Measurements from ENCODE around the gene KIFC3. TPM values are rescaled to one million over a fixed set of nuclear protein-coding genes. Genes with fewer than 3 reads are reported as not detected.
"Not testable (repeated sequence)": the region's sequence is repeated elsewhere in the genome, so short reads cannot be mapped to it uniquely, and the experiment has no call there.

KIFC3 gene
- total RNA-seq, 2 experiments from 2014 or later: 0.47 TPM; not detected in 1

DNA sequence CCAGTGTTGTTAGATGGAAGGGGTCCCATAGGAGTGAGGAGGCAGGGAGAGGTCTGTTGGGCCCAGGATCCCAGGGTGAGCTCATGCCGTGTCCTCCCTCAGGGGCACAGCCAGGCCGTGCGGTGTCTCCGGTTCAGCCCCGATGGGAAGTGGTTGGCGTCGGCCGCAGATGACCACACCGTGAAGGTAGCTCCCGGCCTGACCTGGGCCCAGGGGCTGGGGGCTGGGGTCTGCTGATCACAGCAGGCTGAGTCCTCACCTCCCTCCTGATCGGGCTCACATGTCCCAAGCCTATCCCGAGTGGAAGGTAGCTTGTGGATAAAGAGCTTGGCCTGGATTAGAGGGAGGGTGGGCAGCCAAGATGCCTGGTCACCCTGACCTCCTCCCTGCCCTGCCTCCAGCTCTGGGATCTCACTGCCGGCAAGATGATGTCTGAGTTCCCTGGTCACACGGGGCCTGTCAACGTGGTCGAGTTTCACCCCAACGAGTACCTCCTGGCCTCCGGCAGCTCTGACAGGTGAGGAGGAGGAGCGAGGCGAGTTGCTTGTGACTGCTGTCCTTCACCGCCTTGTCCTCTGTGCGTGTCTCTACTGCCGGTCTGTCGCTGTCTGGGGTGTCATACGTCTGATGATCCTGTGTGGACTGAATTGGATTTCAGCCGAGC, 50.6 kb downstream of the KIFC3 start:
- Mint-ChIP-seq H3K4me3 (no peak overlapping the region), H3K9me3 (ENCODE audit: low read depth) (no peaks in the 10 kb centered on the region), H3K36me3 (no peaks in the 10 kb centered on the region), H3K4me1 (peaks cover 7% of the 10 kb centered on the region), H3K27ac (no peak overlapping the region), H3K27me3 (no peaks in the 10 kb centered on the region)
- CTCF ChIA-PET: no interaction called here
- ATAC-seq: no peak
- no peak for DNase-seq

DNA sequence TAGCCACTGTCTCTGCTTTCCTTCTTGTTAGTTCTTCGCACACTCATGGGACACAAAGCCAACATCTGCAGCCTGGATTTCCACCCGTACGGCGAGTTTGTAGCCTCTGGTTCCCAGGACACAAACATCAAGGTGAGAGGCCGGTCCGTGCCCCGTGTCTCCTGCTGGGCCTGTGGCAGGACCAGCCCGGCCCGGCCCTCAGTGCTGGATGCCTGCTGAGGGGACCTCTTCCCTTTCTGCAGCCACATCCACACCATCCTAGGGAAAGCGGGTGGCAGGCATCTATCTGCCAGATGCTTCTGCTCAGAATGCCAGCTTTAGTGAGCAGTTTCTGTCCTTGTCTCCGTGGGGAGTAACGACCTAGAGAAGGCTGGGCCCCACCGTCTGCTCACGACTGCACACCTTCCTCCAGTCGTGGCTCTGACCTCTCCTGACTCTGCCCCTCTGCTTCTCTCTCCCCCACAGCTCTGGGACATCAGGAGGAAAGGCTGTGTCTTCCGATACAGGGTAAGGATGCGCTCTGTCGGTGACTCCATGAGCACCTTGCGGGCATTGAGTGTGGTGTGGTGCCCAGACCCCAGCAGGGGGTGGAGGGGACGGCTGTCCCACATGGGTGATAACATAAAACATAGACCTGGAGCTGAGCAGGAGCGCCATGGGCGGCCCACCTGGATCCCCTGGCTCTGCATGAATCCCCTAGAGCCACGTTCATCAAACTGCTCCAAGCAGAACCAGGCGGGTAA, 51.3 kb downstream of the KIFC3 start:
- no peak for DNase-seq
- no peak for ATAC-seq
- Mint-ChIP-seq H3K4me1 (peaks cover 7% of the 10 kb centered on the region), H3K27me3 (no peaks in the 10 kb centered on the region), H3K4me3 (no peak overlapping the region), H3K36me3 (no peaks in the 10 kb centered on the region), H3K27ac (no peak overlapping the region), H3K9me3 (ENCODE audit: low read depth) (no peaks in the 10 kb centered on the region)
- CTCF ChIA-PET: interaction anchor here (1.0 kb wide), 1 partner anchor 249 kb away, joined by 3 read pairs; no protein-coding TSS in a partner anchor

DNA sequence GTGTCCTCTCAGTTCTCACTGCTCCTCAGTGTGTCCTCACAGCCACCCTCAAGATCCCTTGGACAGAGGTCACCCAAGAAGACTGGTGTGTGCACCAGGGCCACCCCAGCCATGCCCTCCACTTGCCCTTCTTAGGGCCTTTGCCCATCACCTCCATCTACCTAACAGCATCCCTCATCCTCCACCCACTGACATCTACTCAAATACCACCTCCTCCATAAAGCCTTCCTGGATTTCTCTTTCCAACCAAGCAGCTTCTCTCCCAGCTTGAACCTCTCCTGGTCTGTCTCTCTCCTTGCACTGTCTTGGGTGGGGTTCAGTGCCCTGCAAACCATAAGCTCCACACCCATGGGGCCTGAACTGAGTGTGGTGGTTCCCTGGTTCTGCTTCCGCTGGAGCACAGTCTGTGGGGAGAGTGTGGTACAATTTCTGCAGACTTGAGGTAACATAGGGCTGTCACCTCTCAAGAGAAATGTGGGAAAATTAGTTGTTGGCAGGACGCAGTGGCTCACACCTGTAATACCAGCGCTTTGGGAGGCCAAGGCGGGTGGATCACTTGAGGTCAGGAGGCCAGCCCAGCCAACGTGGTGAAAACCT, 52.3 kb downstream of the KIFC3 start:
- H3K27me3 Mint-ChIP-seq: no peaks in the 10 kb centered on the region
- no peaks in the 10 kb centered on the region for H3K9me3 Mint-ChIP-seq (ENCODE audit: low read depth)
- ATAC-seq (no peak), DNase-seq (no peak)
- no peak overlapping the region for H3K4me3 Mint-ChIP-seq
- no peak overlapping the region for H3K27ac Mint-ChIP-seq
- H3K4me1 Mint-ChIP-seq: peaks cover 7% of the 10 kb centered on the region
- CTCF ChIA-PET: interaction anchor here (1.0 kb wide), 1 partner anchor 250 kb away, joined by 3 read pairs; no protein-coding TSS in a partner anchor
- no peaks in the 10 kb centered on the region for H3K36me3 Mint-ChIP-seq

DNA sequence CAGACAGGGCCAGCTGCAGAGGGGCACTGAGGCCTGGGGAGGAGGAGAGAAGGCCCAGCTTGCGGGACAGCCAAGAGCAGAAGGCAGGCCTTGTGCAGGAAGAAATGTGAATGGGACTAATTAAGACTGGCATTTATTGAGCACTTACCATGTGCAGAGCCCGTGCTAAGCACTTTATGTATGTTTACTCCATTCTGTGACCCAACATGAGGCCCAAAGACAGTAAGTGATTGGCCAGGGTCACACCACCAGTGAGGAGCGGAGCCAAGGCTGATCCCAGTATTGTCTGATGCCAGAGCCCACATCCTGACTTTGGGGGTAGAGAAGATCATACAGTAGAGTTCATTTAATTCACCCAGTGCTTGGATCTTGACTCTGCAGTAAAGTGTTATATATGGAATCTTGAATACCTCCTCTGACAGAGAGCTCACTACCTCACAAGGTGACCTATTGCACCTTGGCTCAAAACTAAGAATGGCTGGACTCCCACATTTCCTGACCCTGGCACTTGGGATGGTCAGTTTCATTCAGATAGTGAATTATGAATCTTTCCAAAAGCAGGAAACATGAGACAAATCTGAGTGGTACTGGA, 53.1 kb downstream of the KIFC3 start:
- ATAC-seq: no peak
- Mint-ChIP-seq H3K4me3 (no peak overlapping the region), H3K9me3 (ENCODE audit: low read depth) (no peaks in the 10 kb centered on the region), H3K27me3 (no peaks in the 10 kb centered on the region), H3K36me3 (no peaks in the 10 kb centered on the region), H3K4me1 (peaks cover 7% of the 10 kb centered on the region), H3K27ac (no peak overlapping the region)
- CTCF ChIA-PET: no interaction called here
- no peak for DNase-seq

DNA sequence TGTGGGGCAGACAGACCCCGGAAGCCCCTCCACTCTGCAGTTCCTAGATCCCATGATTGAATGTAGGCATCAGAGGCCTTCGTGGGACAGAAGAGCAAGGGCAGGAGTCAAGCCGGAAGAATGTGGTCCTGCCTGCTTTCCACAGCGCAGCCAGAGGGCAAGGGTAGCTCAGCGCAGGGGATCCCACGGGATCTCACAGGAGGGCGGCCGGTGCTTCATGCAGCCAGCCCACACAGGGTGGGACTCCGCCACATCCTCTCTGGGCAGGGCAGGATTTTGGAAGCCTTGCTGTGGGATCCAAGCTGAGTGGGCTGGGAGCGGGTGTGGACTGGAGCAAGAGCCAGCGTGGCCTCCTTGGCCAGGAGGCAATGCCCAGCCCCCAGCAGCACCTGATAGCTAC, 53.7 kb downstream of the KIFC3 start:
- no peak overlapping the region for H3K27ac Mint-ChIP-seq
- H3K4me1 Mint-ChIP-seq: peaks cover 7% of the 10 kb centered on the region
- no peak overlapping the region for H3K4me3 Mint-ChIP-seq
- no peaks in the 10 kb centered on the region for H3K9me3 Mint-ChIP-seq (ENCODE audit: low read depth)
- no peak for DNase-seq
- CTCF ChIA-PET: no interaction called here
- no peaks in the 10 kb centered on the region for H3K27me3 Mint-ChIP-seq
- no peak for ATAC-seq
- H3K36me3 Mint-ChIP-seq: no peaks in the 10 kb centered on the region

DNA sequence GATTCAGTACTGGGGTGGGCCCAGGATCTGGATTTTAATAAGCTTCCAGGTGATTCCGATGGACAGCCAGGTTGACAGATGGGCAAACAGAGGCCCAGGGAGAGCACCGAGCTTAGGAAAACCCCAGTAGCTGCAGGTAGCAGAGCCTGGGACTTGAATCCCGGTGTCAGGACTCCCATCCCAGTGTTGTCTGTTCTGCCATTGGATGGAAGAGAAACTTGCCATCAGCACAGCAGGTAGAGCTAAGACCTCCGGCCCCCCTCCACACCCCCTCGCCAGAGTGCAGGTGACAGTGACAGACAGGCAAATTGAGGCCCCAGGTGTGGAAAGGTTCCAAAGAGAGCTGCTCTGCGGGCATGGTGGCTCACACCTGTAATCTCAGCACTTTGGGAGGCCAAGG, 54.3 kb downstream of the KIFC3 start:
- DNase-seq (no peak), ATAC-seq (no peak)
- no peak overlapping the region for H3K27ac Mint-ChIP-seq
- H3K4me3 Mint-ChIP-seq: no peak overlapping the region
- peaks cover 7% of the 10 kb centered on the region for H3K4me1 Mint-ChIP-seq
- H3K27me3 Mint-ChIP-seq: no peaks in the 10 kb centered on the region
- CTCF ChIA-PET: no interaction called here
- H3K9me3 Mint-ChIP-seq (ENCODE audit: low read depth): no peaks in the 10 kb centered on the region
- H3K36me3 Mint-ChIP-seq: no peaks in the 10 kb centered on the region

DNA sequence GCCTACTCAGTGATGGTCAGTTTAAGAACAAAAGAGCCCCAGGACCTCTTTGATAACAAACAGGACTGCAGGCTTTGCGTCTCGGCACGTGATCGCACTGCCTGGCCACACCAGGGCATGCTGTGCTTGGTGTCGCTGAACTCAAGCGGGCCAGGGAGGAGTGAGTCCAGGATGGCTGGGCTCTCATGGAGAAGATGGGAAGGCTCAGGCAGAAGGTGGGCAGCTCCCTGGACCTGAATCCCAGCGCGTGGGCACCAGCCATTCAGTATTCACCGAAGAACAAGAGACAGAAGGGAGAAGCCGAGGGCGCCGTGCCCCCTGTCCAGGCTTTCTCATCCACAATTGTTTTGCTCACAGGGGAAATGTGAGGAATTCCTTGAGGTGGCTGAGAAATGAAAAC, 54.8 kb downstream of the KIFC3 start:
- H3K9me3 Mint-ChIP-seq (ENCODE audit: low read depth): no peaks in the 10 kb centered on the region
- H3K4me1 Mint-ChIP-seq: peaks cover 7% of the 10 kb centered on the region
- no peak overlapping the region for H3K4me3 Mint-ChIP-seq
- DNase-seq (no peak), ATAC-seq (no peak)
- H3K36me3 Mint-ChIP-seq: no peaks in the 10 kb centered on the region
- H3K27ac Mint-ChIP-seq: no peak overlapping the region
- CTCF ChIA-PET: no interaction called here
- H3K27me3 Mint-ChIP-seq: no peaks in the 10 kb centered on the region

DNA sequence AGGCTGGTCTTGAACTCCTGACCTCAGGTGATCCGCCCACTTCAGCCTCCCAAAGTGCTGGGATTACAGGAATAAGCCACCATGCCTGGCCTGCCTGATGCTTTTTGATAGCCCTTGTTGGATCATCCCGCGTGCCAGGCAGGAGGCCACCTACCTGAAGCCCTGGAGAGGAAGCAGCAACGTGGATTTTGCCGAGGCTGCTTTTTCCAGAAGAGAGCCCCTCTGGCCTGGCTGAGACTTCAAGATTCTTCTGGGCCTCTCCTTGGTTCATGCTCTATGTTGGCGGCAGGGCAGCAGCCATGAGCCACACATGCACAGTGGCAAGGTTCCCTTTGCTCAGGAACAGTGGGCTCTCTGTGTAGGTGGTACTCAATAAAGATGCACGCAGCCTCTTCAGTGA, 55.2 kb downstream of the KIFC3 start:
- Mint-ChIP-seq H3K27ac (no peak overlapping the region), H3K36me3 (no peaks in the 10 kb centered on the region), H3K4me1 (peaks cover 7% of the 10 kb centered on the region), H3K4me3 (no peak overlapping the region), H3K9me3 (ENCODE audit: low read depth) (no peaks in the 10 kb centered on the region), H3K27me3 (no peaks in the 10 kb centered on the region)
- DNase-seq (no peak), ATAC-seq (no peak)
- CTCF ChIA-PET: interaction anchor here (1.4 kb wide), 1 partner anchor 11 kb away, joined by 3 read pairs; no protein-coding TSS in a partner anchor

DNA sequence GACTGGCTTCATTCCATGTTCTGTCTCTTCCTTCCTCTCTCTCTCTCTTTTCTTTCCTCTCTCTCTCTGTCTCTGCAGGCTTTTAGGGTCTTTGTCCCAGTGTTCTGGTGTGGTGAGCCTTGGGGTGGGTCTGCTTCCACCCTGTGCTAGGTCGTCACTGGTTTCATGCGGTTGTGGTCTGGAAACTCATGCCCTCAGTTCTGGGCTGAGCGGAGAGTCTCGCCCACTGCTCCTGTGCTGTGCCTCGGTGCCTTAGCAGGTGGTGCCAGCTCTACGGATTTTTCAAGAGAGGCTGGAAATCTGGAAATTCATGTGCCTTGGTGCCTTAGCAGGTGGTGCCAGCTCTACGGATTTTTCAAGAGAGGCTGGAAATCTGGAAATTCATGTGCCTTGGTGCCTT, 56.0 kb downstream of the KIFC3 start:
- H3K9me3 Mint-ChIP-seq (ENCODE audit: low read depth); H3K27me3 Mint-ChIP-seq; H3K36me3 Mint-ChIP-seq; H3K27ac Mint-ChIP-seq; H3K4me3 Mint-ChIP-seq; DNase-seq; ATAC-seq; H3K4me1 Mint-ChIP-seq: not testable (repeated sequence)
- CTCF ChIA-PET: interaction anchor here (0.7 to 1.4 kb wide), 2 partner anchors 10 to 12 kb away, joined by 3 read pairs; partner anchors contain the start of gene KATNB1

DNA sequence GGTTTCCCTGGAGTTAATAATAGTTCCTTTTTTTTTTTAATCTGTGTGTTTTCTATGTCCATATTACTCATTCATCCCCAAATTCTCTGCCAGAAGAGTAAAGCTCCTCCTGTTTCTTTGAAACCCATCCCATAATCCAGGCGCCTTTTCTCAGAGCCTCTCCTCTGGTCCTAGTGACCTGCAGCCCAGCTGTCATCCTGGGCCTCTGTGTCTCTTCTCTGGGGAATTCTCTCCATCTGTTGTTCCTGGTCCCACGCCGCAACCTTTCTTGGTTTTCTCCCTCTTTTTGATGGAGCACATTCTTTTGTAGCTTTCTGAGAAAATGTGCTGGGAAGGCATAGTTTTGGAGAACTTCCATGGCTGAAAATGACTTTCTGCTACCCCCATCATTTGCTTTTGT, 56.5 kb downstream of the KIFC3 start:
- no peak overlapping the region for H3K27ac Mint-ChIP-seq
- no peaks in the 10 kb centered on the region for H3K27me3 Mint-ChIP-seq
- no peak for DNase-seq
- CTCF ChIA-PET: interaction anchor here (0.7 to 1.4 kb wide), 2 partner anchors 10 to 13 kb away, joined by 3 read pairs; partner anchors contain the start of gene KATNB1
- H3K4me3 Mint-ChIP-seq: no peak overlapping the region
- no peak for ATAC-seq
- no peaks in the 10 kb centered on the region for H3K9me3 Mint-ChIP-seq (ENCODE audit: low read depth)
- peaks cover 7% of the 10 kb centered on the region for H3K4me1 Mint-ChIP-seq
- no peaks in the 10 kb centered on the region for H3K36me3 Mint-ChIP-seq

DNA sequence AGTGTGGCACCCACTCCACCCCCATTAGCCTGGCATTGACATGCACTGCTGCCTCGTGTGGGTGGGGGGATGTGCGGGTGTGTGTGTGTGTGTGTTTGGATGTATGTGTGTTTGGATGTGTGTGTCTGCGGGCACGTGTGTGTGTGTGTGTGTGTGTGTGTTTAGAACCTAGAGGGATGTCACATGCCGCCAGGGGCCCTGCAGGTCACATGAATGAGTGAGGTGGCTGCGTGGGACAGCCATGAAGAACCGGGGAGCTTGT, 57.7 kb downstream of the KIFC3 start:
- H3K9me3 Mint-ChIP-seq (ENCODE audit: low read depth): no peaks in the 10 kb centered on the region
- CTCF ChIA-PET: no interaction called here
- H3K27me3 Mint-ChIP-seq: no peaks in the 10 kb centered on the region
- no peak overlapping the region for H3K27ac Mint-ChIP-seq
- H3K36me3 Mint-ChIP-seq: no peaks in the 10 kb centered on the region
- no peak overlapping the region for H3K4me3 Mint-ChIP-seq
- no peak for ATAC-seq
- no peak for DNase-seq
- peaks cover under 1% of the 10 kb centered on the region for H3K4me1 Mint-ChIP-seq

DNA sequence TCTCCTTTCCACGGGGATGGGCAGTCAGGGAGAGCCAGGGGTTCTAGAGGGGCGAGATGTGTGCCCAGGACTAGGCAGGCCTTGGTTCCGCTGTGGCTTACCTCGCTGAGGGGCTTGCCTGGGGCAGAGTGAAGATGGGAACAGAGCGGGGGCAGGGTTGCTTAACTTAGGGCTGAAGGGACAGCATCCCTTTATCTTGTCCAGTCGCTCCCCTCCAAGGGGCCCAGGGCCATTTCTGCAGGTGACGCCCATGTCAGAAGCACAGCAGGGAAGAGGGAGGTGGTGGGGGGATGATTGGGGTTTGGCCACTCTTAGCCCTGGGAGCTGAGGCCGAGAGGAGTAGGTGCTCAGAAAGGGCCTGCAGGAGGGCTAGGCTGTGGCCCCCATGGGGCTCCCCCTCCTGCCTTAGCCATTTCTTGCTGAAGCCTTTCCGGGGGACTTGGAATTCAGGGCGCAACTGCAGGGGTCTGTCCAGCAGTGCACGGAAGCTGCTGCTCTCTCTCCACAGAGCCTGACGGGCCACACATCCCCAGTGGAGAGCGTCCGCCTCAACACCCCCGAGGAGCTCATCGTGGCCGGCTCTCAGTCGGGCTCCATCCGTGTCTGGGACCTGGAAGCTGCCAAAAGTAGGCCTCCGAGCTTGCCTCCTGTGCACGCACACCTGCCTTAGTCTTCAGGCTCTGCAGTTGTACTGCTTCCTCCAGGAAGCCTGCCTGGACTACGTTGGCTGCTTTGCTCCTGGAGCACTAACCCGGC, 58.2 kb downstream of the KIFC3 start:
- no peaks in the 10 kb centered on the region for H3K27me3 Mint-ChIP-seq
- DNase-seq: no peak
- ATAC-seq: no peak
- no peaks in the 10 kb centered on the region for H3K36me3 Mint-ChIP-seq
- CTCF ChIA-PET: no interaction called here
- no peaks in the 10 kb centered on the region for H3K9me3 Mint-ChIP-seq (ENCODE audit: low read depth)
- H3K4me3 Mint-ChIP-seq: no peak overlapping the region
- no peaks in the 10 kb centered on the region for H3K4me1 Mint-ChIP-seq
- no peak overlapping the region for H3K27ac Mint-ChIP-seq

DNA sequence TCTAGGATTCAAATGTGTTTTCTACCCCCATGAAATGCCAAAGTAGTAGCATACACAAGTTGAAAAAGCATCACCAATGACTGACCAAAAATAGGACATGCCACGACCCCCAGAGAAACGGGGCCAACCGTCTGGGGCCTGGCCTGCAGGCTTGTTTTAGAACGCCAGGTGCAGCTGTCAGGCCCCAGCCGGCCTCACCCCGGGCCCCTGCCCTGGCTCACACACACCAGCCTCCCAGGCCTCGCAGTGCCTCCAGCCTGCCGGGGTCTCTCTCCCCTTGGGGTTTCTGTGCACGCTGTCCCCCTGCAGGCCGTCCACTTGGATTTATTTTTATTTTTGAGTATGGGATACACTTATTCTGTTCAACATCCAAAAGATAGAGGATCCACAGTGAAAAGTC, 58.8 kb downstream of the KIFC3 start:
- no peak for DNase-seq
- Mint-ChIP-seq H3K4me3 (no peak overlapping the region), H3K9me3 (ENCODE audit: low read depth) (no peaks in the 10 kb centered on the region), H3K4me1 (no peaks in the 10 kb centered on the region), H3K27ac (no peak overlapping the region), H3K36me3 (no peaks in the 10 kb centered on the region), H3K27me3 (no peaks in the 10 kb centered on the region)
- no peak for ATAC-seq
- CTCF ChIA-PET: no interaction called here
